Skeletal muscle tissue (tissue), 1 donor: ENCODE data around the gene CPZ. TPM values are rescaled to one million over a fixed set of nuclear protein-coding genes. Genes with fewer than 3 reads are reported as not detected.

Source experiments
- total RNA-seq: library from RNA; depleted of rRNA; stranded (reverse); fragments of >200 nt; gene quantifications from one replicate; pipeline ENCODE4 v1.2.3, GENCODE V29; 2014

CPZ gene
- total RNA-seq, 1 donor from 2014 or later, result 11.5 TPM

Other genes with a start within 250 kb of the CPZ start
- gene ACOX3, start 152.0 kb upstream of the CPZ start, total RNA-seq, result 21.9 TPM
- gene TRMT44, start 152.0 kb upstream of the CPZ start, total RNA-seq, result 11.0 TPM
- 0.52 TPM for gene GPR78, start 12.4 kb upstream of the CPZ start, total RNA-seq